Ishikawa (cell line): ENCODE results near the gene SLC8B1.

Experiments used
- CREB1 ChIP-seq: IDR thresholded peaks from 2 replicates; pipeline ENCODE4 v1.6.1; 2012; ENCODE audit warnings: low read depth
- EGR1 ChIP-seq: IDR thresholded peaks from 2 replicates; pipeline ENCODE4 v1.6.1; 2012
- EP300 ChIP-seq: IDR thresholded peaks from 2 replicates; pipeline ENCODE4 v1.6.1; 2012; ENCODE audit warnings: borderline replicate concordance
- FOXM1 ChIP-seq: IDR thresholded peaks from 2 replicates; pipeline ENCODE4 v1.6.1; 2012; ENCODE audit warnings: low read depth, borderline replicate concordance
- NFIC ChIP-seq: IDR thresholded peaks from 2 replicates; pipeline ENCODE4 v1.6.1; 2012
- RAD21 ChIP-seq: IDR thresholded peaks from 2 replicates; pipeline ENCODE4 v1.6.1; 2012; ENCODE audit warnings: low read depth
- TCF12 ChIP-seq: IDR thresholded peaks from 2 replicates; pipeline ENCODE4 v1.6.1; 2012; ENCODE audit warnings: low read depth
- YY1 ChIP-seq: IDR thresholded peaks from 2 replicates; pipeline ENCODE4 v1.6.1; 2012; ENCODE audit warnings: low read depth
- TF ChIP-seq, protein P1 (sequence below): IDR thresholded peaks from 2 replicates; pipeline ENCODE4 v1.6.1; 2012; ENCODE audit warnings: low read depth, mild to moderate bottlenecking

GRCh38 chr12:113293100-113293499 lies 41.8 kb downstream of the SLC8B1 start:
- no peak for TF ChIP-seq FOXM1
- no peak for TF ChIP-seq CREB1
- TF ChIP-seq NFIC = no peak
- TF ChIP-seq EGR1 = no peak
- TF ChIP-seq, protein P1, sequence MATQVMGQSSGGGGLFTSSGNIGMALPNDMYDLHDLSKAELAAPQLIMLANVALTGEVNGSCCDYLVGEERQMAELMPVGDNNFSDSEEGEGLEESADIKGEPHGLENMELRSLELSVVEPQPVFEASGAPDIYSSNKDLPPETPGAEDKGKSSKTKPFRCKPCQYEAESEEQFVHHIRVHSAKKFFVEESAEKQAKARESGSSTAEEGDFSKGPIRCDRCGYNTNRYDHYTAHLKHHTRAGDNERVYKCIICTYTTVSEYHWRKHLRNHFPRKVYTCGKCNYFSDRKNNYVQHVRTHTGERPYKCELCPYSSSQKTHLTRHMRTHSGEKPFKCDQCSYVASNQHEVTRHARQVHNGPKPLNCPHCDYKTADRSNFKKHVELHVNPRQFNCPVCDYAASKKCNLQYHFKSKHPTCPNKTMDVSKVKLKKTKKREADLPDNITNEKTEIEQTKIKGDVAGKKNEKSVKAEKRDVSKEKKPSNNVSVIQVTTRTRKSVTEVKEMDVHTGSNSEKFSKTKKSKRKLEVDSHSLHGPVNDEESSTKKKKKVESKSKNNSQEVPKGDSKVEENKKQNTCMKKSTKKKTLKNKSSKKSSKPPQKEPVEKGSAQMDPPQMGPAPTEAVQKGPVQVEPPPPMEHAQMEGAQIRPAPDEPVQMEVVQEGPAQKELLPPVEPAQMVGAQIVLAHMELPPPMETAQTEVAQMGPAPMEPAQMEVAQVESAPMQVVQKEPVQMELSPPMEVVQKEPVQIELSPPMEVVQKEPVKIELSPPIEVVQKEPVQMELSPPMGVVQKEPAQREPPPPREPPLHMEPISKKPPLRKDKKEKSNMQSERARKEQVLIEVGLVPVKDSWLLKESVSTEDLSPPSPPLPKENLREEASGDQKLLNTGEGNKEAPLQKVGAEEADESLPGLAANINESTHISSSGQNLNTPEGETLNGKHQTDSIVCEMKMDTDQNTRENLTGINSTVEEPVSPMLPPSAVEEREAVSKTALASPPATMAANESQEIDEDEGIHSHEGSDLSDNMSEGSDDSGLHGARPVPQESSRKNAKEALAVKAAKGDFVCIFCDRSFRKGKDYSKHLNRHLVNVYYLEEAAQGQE = no peak
- TF ChIP-seq RAD21 = no peak
- no peak for TF ChIP-seq EP300
- TF ChIP-seq YY1 = no peak
- no peak for TF ChIP-seq TCF12
